ENCODE results near the gene VWA8. TPM values are rescaled to one million over a fixed set of nuclear protein-coding genes. Genes with fewer than 3 reads are reported as not detected.

Gene VWA8
- polyA plus RNA-seq, 1 of the 3 experiments (the other 2 are of a cell fraction) = 5.5 TPM

DNA sequence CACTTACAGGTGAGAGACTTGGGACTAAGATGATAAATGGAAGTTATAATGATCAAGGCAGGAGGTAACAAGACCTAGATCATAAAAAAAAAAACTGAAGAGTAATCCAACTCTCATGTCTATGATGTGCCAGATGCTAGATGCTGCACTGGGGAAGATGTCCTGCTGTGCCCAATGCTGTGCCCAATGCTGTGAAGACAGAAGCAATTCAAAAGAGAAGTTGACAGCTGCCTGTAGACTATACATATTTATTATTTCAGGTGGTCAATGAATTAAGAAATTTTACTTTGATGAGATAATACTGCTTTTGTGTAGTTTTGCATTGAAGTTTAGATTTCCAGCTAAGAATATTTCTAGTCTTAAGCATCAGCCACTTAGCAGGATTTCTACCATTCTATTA is 21.5 kb downstream of the VWA8 start:
- H3K4me3 ChIP-seq (ENCODE audit: low read depth in 2 of 2, low read length in 1 of 2) = no peak overlapping the region
- TF ChIP-seq NFIC (IDR thresholded peaks at IDR 0.05; ENCODE audit: borderline replicate concordance) (no peak), EZH2phosphoT487 (IDR thresholded peaks at IDR 0.05; ENCODE audit: borderline replicate concordance, low read depth) (no peak), RAD21 (IDR thresholded peaks at IDR 0.05; ENCODE audit: low read length) (no peak), RFX5 (IDR thresholded peaks at IDR 0.05; ENCODE audit: low read length) (no peak), JUND (IDR thresholded peaks at IDR 0.05) (no peak), RXRA (IDR thresholded peaks at IDR 0.05; ENCODE audit: borderline replicate concordance, low read depth) (no peak), GATA2 (CRISPR knock-in tag; IDR thresholded peaks at IDR 0.05) (no peak), SMC3 (IDR thresholded peaks at IDR 0.05; ENCODE audit: low read depth, low read length) (no peak)
- TF ChIP-seq, protein P1, sequence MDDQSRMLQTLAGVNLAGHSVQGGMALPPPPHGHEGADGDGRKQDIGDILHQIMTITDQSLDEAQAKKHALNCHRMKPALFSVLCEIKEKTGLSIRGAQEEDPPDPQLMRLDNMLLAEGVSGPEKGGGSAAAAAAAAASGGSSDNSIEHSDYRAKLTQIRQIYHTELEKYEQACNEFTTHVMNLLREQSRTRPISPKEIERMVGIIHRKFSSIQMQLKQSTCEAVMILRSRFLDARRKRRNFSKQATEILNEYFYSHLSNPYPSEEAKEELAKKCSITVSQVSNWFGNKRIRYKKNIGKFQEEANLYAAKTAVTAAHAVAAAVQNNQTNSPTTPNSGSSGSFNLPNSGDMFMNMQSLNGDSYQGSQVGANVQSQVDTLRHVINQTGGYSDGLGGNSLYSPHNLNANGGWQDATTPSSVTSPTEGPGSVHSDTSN (IDR thresholded peaks at IDR 0.05) = no peak
- H2AFZ ChIP-seq (ENCODE audit: low read depth) = no peak overlapping the region
- ChIA-PET POLR2A (no interaction called here), CTCF (no interaction called here)
- H3F3A ChIP-seq (replicated peaks; ENCODE audit: insufficient read depth) = no peaks in the 10 kb centered on the region
- H4K20me1 ChIP-seq (ENCODE audit: insufficient read depth) = no peaks in the 10 kb centered on the region
- peaks cover 3% of the 10 kb centered on the region; the same call in 1 of the 2 replicates for H3K79me2 ChIP-seq (ENCODE audit: insufficient read depth)
- H3K4me1 ChIP-seq (ENCODE audit: control insufficient read depth in 1 of 2, insufficient read depth in 2 of 2, low read depth in 1 of 2, low read length in 1 of 2) = no peaks in the 10 kb centered on the region; a peak in 1 of 4 replicates
- H3K27ac ChIP-seq (ENCODE audit: low read depth in 2 of 2, low read length in 1 of 2) = no peak overlapping the region
- peaks cover 5 to 8% of the 10 kb centered on the region in 2 experiments for H3K36me3 ChIP-seq (replicated peaks in 1 of 2; ENCODE audit: control insufficient read depth in 1 of 2, insufficient read depth in 2 of 2, low read length in 1 of 2)
- no peak overlapping the region for H3K9ac ChIP-seq
- DNase-seq = no peak
- H3K9me2 ChIP-seq = no peaks in the 10 kb centered on the region
- H3K9me3 ChIP-seq = no peaks in the 10 kb centered on the region
- H3K4me2 ChIP-seq = no peak overlapping the region
- H3K27me3 ChIP-seq (ENCODE audit: insufficient read depth) = no peaks in the 10 kb centered on the region

DNA sequence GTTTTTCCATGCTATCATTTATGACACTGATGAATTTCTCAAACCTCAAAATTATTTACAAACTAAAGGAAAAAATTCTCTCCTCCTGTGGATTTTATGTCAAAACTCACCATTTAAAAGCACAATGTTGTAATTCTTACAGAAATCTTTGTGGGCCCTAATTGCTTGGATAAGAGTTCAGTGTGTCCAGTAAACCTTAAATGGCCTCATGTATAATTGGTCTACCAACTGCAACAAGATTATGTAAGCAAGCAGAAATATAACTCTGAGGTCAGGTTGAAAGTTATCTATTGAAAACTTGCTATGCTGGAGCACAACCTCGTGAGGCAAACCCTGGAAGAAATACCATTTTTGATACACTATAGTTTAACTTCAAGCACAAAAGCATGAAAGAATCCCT is 22.0 kb downstream of the VWA8 start:
- Histone ChIP-seq H3K4me2 (no peak overlapping the region), H4K20me1 (ENCODE audit: insufficient read depth) (no peaks in the 10 kb centered on the region), H3K9me3 (no peaks in the 10 kb centered on the region), H3K27me3 (ENCODE audit: insufficient read depth) (no peaks in the 10 kb centered on the region), H3F3A (replicated peaks; ENCODE audit: insufficient read depth) (no peaks in the 10 kb centered on the region), H3K4me3 (ENCODE audit: low read depth in 2 of 2, low read length in 1 of 2) (no peak overlapping the region), H3K79me2 (ENCODE audit: insufficient read depth) (peaks cover 3% of the 10 kb centered on the region; the same call in 1 of the 2 replicates), H3K36me3 (replicated peaks in 1 of 2; ENCODE audit: control insufficient read depth in 1 of 2, insufficient read depth in 2 of 2, low read length in 1 of 2) (peaks cover 5 to 9% of the 10 kb centered on the region in 2 experiments), H3K9me2 (no peaks in the 10 kb centered on the region), H3K4me1 (ENCODE audit: control insufficient read depth in 1 of 2, insufficient read depth in 2 of 2, low read depth in 1 of 2, low read length in 1 of 2) (no peaks in the 10 kb centered on the region; a peak in 1 of 4 replicates), H2AFZ (ENCODE audit: low read depth) (no peak overlapping the region), H3K9ac (no peak overlapping the region), H3K27ac (ENCODE audit: low read depth in 2 of 2, low read length in 1 of 2) (no peak overlapping the region)
- POLR2A ChIA-PET = no interaction called here
- DNase-seq = no peak
- WGBS (ENCODE audit: low lambda C conversion rate) = 76% methylated on average over 1 of the region's 1 CpG
- TF ChIP-seq MEF2A (IDR thresholded peaks at IDR 0.05; ENCODE audit: borderline replicate concordance, low read depth) = no peak
- TF ChIP-seq, protein P2, sequence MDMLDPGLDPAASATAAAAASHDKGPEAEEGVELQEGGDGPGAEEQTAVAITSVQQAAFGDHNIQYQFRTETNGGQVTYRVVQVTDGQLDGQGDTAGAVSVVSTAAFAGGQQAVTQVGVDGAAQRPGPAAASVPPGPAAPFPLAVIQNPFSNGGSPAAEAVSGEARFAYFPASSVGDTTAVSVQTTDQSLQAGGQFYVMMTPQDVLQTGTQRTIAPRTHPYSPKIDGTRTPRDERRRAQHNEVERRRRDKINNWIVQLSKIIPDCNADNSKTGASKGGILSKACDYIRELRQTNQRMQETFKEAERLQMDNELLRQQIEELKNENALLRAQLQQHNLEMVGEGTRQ (IDR thresholded peaks at IDR 0.05; ENCODE audit: borderline replicate concordance, low read depth, low read length) = no peak
- no peak for TF ChIP-seq POLR2AphosphoS5 (IDR thresholded peaks at IDR 0.05; ENCODE audit: low read depth, low read length)
- TF ChIP-seq RFX5 (IDR thresholded peaks at IDR 0.05; ENCODE audit: low read length) = no peak
- no peak for TF ChIP-seq RCOR1 (IDR thresholded peaks at IDR 0.05; ENCODE audit: low read length)
- no peak for TF ChIP-seq NRF1 (IDR thresholded peaks at IDR 0.05; ENCODE audit: low read depth, low read length)
- TF ChIP-seq, protein P3, sequence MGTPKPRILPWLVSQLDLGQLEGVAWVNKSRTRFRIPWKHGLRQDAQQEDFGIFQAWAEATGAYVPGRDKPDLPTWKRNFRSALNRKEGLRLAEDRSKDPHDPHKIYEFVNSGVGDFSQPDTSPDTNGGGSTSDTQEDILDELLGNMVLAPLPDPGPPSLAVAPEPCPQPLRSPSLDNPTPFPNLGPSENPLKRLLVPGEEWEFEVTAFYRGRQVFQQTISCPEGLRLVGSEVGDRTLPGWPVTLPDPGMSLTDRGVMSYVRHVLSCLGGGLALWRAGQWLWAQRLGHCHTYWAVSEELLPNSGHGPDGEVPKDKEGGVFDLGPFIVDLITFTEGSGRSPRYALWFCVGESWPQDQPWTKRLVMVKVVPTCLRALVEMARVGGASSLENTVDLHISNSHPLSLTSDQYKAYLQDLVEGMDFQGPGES (IDR thresholded peaks at IDR 0.05; ENCODE audit: low read depth, low read length) = no peak
- no peak for TF ChIP-seq FOXM1 (IDR thresholded peaks at IDR 0.05; ENCODE audit: low read depth)
- no peak for TF ChIP-seq SIN3A (IDR thresholded peaks at IDR 0.05; ENCODE audit: borderline replicate concordance, low read depth, low read length)
- no peak for TF ChIP-seq JUND (IDR thresholded peaks at IDR 0.05)
- TF ChIP-seq RAD21 (IDR thresholded peaks at IDR 0.05; ENCODE audit: low read length) = no peak
- TF ChIP-seq EZH2phosphoT487 (IDR thresholded peaks at IDR 0.05; ENCODE audit: borderline replicate concordance, low read depth) = no peak
- TF ChIP-seq, protein P4, sequence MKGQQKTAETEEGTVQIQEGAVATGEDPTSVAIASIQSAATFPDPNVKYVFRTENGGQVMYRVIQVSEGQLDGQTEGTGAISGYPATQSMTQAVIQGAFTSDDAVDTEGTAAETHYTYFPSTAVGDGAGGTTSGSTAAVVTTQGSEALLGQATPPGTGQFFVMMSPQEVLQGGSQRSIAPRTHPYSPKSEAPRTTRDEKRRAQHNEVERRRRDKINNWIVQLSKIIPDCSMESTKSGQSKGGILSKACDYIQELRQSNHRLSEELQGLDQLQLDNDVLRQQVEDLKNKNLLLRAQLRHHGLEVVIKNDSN (IDR thresholded peaks at IDR 0.05; ENCODE audit: borderline replicate concordance, low read depth) = no peak
- TF ChIP-seq TEAD4 (IDR thresholded peaks at IDR 0.05; ENCODE audit: borderline replicate concordance, insufficient read depth) = no peak
- no peak for TF ChIP-seq MXI1 (IDR thresholded peaks at IDR 0.05; ENCODE audit: low read depth, low read length)
- TF ChIP-seq, protein P5, sequence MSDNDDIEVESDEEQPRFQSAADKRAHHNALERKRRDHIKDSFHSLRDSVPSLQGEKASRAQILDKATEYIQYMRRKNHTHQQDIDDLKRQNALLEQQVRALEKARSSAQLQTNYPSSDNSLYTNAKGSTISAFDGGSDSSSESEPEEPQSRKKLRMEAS (IDR thresholded peaks at IDR 0.05; ENCODE audit: low read depth) = no peak
- no peak for TF ChIP-seq SMC3 (IDR thresholded peaks at IDR 0.05; ENCODE audit: low read depth, low read length)
- TF ChIP-seq EP300 (IDR thresholded peaks at IDR 0.05; ENCODE audit: borderline replicate concordance in 1 of 2, low read depth in 1 of 2, low read length in 1 of 2) = no peak
- TF ChIP-seq FOXJ3 (CRISPR knock-in tag; IDR thresholded peaks at IDR 0.05) = no peak
- CTCF ChIA-PET = no interaction called here
